Thyroid gland (tissue), 4 donors: Measurements from ENCODE around the gene ETV6.

Experiments
- CTCF ChIP-seq, 6 experiments: fragments of 200-600 bp in 3 of 6; fragments of 450-650 bp in 3 of 6; sonication (generic) in 3 of 6; IDR thresholded peaks; one replicate each; pipeline ENCODE4 v1.5.1; 2016 to 2019; ENCODE audit warnings: antibody characterized with exemption in 6 of 6, mild to moderate bottlenecking in 2 of 6, inconsistent platforms in 1 of 6, moderate library complexity in 1 of 6
- POLR2A ChIP-seq, 2 donors: fragments of 450-650 bp; IDR thresholded peaks; one replicate each; pipeline ENCODE4 v1.6.1; 2017; ENCODE audit warnings: antibody characterized with exemption in 2 of 2, mild to moderate bottlenecking in 2 of 2, moderate library complexity in 1 of 2

- TF ChIP-seq POLR2A (IDR thresholded peaks at IDR 0.05) = no peak
- TF ChIP-seq CTCF (IDR thresholded peaks at IDR 0.05) = no peak
Measured at GRCh38 chr12:11877869-11878780, 228.7 kb downstream of the ETV6 start.
